HCT116 (cell line): Measurements from ENCODE around the gene KNDC1. TPM values are rescaled to one million over a fixed set of nuclear protein-coding genes. Genes with fewer than 3 reads are reported as not detected.

Experiments
- ATAC-seq: fragments of 200-7000 bp; cut with Tn5 transposase; 2 replicates; pipeline ENCODE4 v1.9.1; 2020; ENCODE audit warnings: mild to moderate bottlenecking, moderate library complexity
- BruUV-seq: library from RNA; stranded (reverse); fragments of 400-500 nt; replicated peaks from 2 replicates; lab custom pipeline; 2021; lab: Mats Ljungman, UMichigan
- CTCF ChIA-PET: fragments of 300-600 bp; sonication (Branson Sonifier 250); formaldehyde crosslinking; loops from one replicate; lab custom pipeline; 2021; ENCODE audit warnings: antibody characterized with exemption; lab: Charles Lee
- POLR2A ChIA-PET: fragments of 300-600, 350-600 bp; sonication (Branson Sonifier 250); formaldehyde crosslinking; loops from one replicate; lab custom pipeline; 2021; ENCODE audit warnings: antibody characterized with exemption; lab: Charles Lee
- RAD21 ChIA-PET, 2 experiments: fragments of 300-600 bp; sonication (Branson Sonifier 250); formaldehyde crosslinking; loops; one replicate each; lab custom pipeline; 2023; ENCODE audit warnings: low total read pairs in 2 of 2; ENCODE audit not compliant: uncharacterized antibody in 2 of 2, unreplicated experiment in 2 of 2, low non-redundant PET in 1 of 2; lab: Charles Lee
- DNase-seq: peaks from one replicate; pipeline ENCODE4 v3.0.0-alpha.2; 2010; ENCODE audit warnings: low read depth, low spot score
- H2AFZ ChIP-seq: fragments of 200-600 bp; shearing (Covaris generic), sonication (generic); 2 replicates; pipeline ENCODE4 v1.6.1; 2017; ENCODE audit warnings: low read depth, mixed run types, mixed read lengths, antibody characterized with exemption, low read length; ENCODE audit not compliant: poor library complexity, severe bottlenecking
- H3K27ac ChIP-seq: 2 replicates; pipeline ENCODE4 v1.5.1; 2012; ENCODE audit warnings: low read depth, low read length
- H3K27me3 ChIP-seq: fragments of 200-600 bp; sonication (generic); 2 replicates; pipeline ENCODE4 v1.6.1; 2016; ENCODE audit warnings: mixed run types, low read length, mixed read lengths; ENCODE audit not compliant: insufficient read depth
- H3K36me3 ChIP-seq, 2 experiments: fragments of 200-500 bp in 1 of 2; fragments of 200-600 bp in 1 of 2; sonication (Bioruptor generic) in 1 of 2; sonication (generic) in 1 of 2; 2 replicates each; pipeline versions ENCODE4 v1.5.1 to v1.6.1; 2014 to 2016; ENCODE audit warnings: low read length in 2 of 2, inconsistent platforms in 1 of 2, mixed read lengths in 1 of 2, mixed run types in 1 of 2; ENCODE audit not compliant: insufficient read depth in 2 of 2, control insufficient read depth in 1 of 2
- H3K4me1 ChIP-seq, 2 experiments: fragments of 200-600 bp in 1 of 2; sonication (generic) in 1 of 2; 2 replicates each; pipeline versions ENCODE4 v1.5.1 to v1.6.1; 2012 to 2017; ENCODE audit warnings: low read length in 2 of 2, inconsistent platforms in 1 of 2, mild to moderate bottlenecking in 1 of 2, mixed read lengths in 1 of 2, mixed run types in 1 of 2, moderate library complexity in 1 of 2; ENCODE audit not compliant: insufficient read depth in 2 of 2, control insufficient read depth in 1 of 2
- H3K4me2 ChIP-seq: fragments of 200-600 bp; sonication (generic); 2 replicates; pipeline ENCODE4 v1.6.1; 2017; ENCODE audit warnings: mixed run types, low read length, mixed read lengths
- H3K4me3 ChIP-seq, 2 experiments: fragments of 200-600 bp in 1 of 2; sonication (generic) in 1 of 2; replicated peaks in 1 of 2; 2 replicates each; pipeline ENCODE4 v1.5.1; 2011 to 2016; ENCODE audit warnings: low read length in 2 of 2, control low read depth in 1 of 2, low read depth in 1 of 2, mild to moderate bottlenecking in 1 of 2, mixed read lengths in 1 of 2, mixed run types in 1 of 2
- H3K79me2 ChIP-seq: fragments of 200-600 bp; sonication (generic); 2 replicates; pipeline ENCODE4 v1.6.1; 2017; ENCODE audit warnings: mild to moderate bottlenecking, mixed run types, low read length, moderate library complexity, mixed read lengths; ENCODE audit not compliant: insufficient read depth
- H3K9ac ChIP-seq: fragments of 200-600 bp; sonication (generic); 2 replicates; pipeline ENCODE4 v1.6.1; 2016; ENCODE audit warnings: low read length, mixed read lengths
- H3K9me2 ChIP-seq: fragments of 200-600 bp; sonication (generic), shearing (Covaris generic); 2 replicates; pipeline ENCODE4 v1.6.1; 2017; ENCODE audit warnings: mixed run types, mild to moderate bottlenecking, moderate library complexity; ENCODE audit not compliant: insufficient read depth
- H3K9me3 ChIP-seq, 2 experiments: fragments of 200-500 bp in 1 of 2; fragments of 200-600 bp in 1 of 2; sonication (Bioruptor generic) in 1 of 2; sonication (generic) in 1 of 2; 2 replicates each; pipeline ENCODE4 v1.6.1; 2014 to 2017; ENCODE audit warnings: low read length in 2 of 2, mixed read lengths in 2 of 2, inconsistent platforms in 1 of 2, low read depth in 1 of 2, mild to moderate bottlenecking in 1 of 2, mixed run types in 1 of 2, moderate library complexity in 1 of 2; ENCODE audit not compliant: control insufficient read depth in 1 of 2, insufficient read depth in 1 of 2
- H4K20me1 ChIP-seq: fragments of 200-600 bp; sonication (generic), shearing (Covaris generic); 2 replicates; pipeline ENCODE4 v1.6.1; 2017; ENCODE audit warnings: mixed run types, mild to moderate bottlenecking, moderate library complexity; ENCODE audit not compliant: insufficient read depth
- CEBPB ChIP-seq: IDR thresholded peaks from 2 replicates; pipeline ENCODE4 v1.6.1; 2012; ENCODE audit warnings: low read depth
- EGR1 ChIP-seq: IDR thresholded peaks from 2 replicates; pipeline ENCODE4 v1.6.1; 2012; ENCODE audit warnings: low read depth
- ELF1 ChIP-seq: IDR thresholded peaks from 2 replicates; pipeline ENCODE4 v1.6.1; 2012; ENCODE audit warnings: low read depth, borderline replicate concordance
- EZH2 ChIP-seq: fragments of 200-600 bp; sonication (generic); IDR thresholded peaks from 2 replicates; pipeline ENCODE4 v1.6.1; 2017; ENCODE audit warnings: antibody characterized with exemption, mixed run types
- EZH2phosphoT487 ChIP-seq: fragments of 200-600 bp; IDR thresholded peaks from 2 replicates; pipeline ENCODE4 v1.6.1; 2018; ENCODE audit warnings: antibody characterized with exemption, borderline replicate concordance
- JUND ChIP-seq: IDR thresholded peaks from 2 replicates; pipeline ENCODE4 v1.6.1; 2012
- SIN3A ChIP-seq: IDR thresholded peaks from 2 replicates; pipeline ENCODE4 v1.6.1; 2012; ENCODE audit warnings: low read depth
- TCF7L2 ChIP-seq: IDR thresholded peaks from 2 replicates; pipeline ENCODE4 v1.7.0; 2011; ENCODE audit warnings: borderline replicate concordance, inconsistent platforms; ENCODE audit not compliant: insufficient read depth, insufficient read length; ENCODE audit errors: extremely low read depth
- ZFX ChIP-seq: fragments of 450-650 bp; IDR thresholded peaks from 2 replicates; pipeline ENCODE4 v1.6.1; 2017
- ZNF274 ChIP-seq: fragments of 200-500 bp; sonication (Bioruptor generic); IDR thresholded peaks from 2 replicates; pipeline ENCODE4 v1.6.1; 2014; ENCODE audit warnings: mild to moderate bottlenecking, low read depth, low read length, inconsistent platforms
- intact Hi-C: fragments of 100-400 bp; cut with micrococcal nuclease; formaldehyde crosslinking; loops from 2 replicates; pipeline ENCODE4 v1.10.0; 2022
- total RNA-seq: library from RNA; stranded (reverse); gene quantifications from one replicate; pipeline ENCODE4 v1.2.1, GENCODE V29; 2021; ENCODE audit not compliant: unreplicated experiment
- TF ChIP-seq, protein P1 (sequence below), 3 experiments: fragments of 200-600 bp in 1 of 3; sonication (generic) in 1 of 3; IDR thresholded peaks in 2 of 3; conservative IDR thresholded peaks in 1 of 3; 2 replicates each; pipeline ENCODE4 v1.5.1; 2012 to 2017; ENCODE audit warnings: low read depth in 2 of 3, low read length in 2 of 3, antibody characterized with exemption in 1 of 3, borderline replicate concordance in 1 of 3, control low read depth in 1 of 3, mild to moderate bottlenecking in 1 of 3, mixed read lengths in 1 of 3, mixed run types in 1 of 3, moderate library complexity in 1 of 3; ENCODE audit not compliant: insufficient read depth in 1 of 3
- TF ChIP-seq, protein P2 (sequence below): IDR thresholded peaks from 2 replicates; pipeline ENCODE4 v1.6.1; 2012
- TF ChIP-seq, protein P3 (sequence below): IDR thresholded peaks from 2 replicates; pipeline ENCODE4 v1.6.1; 2012; ENCODE audit warnings: low read depth

KNDC1 gene
- total RNA-seq, 1 experiment from 2014 or later: 3.6 TPM

DNA sequence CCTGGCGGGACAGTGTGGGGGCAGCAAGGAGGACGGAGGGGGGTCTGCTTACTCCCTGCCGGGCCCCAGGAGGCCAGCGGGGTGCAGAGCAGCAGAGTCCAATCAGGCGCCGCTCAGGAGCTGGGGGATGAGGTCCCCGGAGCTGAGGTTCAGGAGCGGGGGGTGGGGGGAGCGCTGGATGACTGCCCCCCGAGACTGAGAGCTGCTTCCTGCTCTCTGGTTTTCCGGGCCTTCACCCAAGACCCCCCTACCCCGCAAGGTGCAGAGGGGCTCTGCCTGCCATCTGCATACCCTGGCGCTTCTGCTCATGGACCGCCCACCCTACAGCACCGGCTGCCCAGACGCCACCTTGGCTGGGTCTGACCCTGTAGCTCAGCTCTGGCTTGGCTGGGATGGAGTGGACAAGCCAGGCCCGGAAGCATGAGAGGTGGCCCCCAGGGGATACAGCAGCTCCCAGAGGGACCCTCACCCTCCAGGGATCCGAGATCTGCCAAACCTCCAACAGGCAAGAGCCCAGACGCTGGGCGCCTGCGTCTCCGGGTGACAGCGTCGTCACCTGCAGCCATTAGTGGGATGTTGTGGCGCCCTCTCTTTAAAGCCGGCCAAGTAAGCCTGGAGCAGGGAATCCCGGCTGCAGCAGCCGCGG, 930 bp downstream of the KNDC1 start:
- Histone ChIP-seq H4K20me1 (no peaks in the 10 kb centered on the region), H3K9me3 (no peaks in the 10 kb centered on the region), H3K4me1 (peaks cover 0 to 5% of the 10 kb centered on the region in 2 experiments; a peak in 1 of 4 replicates), H3K79me2 (no peaks in the 10 kb centered on the region), H3K9ac (peak overlapping the region; percentile 53)
- no peak for DNase-seq
- BruUV-seq: no TSS peak
- RAD21 ChIA-PET: no interaction called here
- TF ChIP-seq EZH2 (no peak), CEBPB (no peak), EGR1 (no peak), ZNF274 (no peak)
- TF ChIP-seq, all 23 proteins: peak for 0
- ChIA-PET CTCF (no interaction called here), POLR2A (no interaction called here)
- H3K36me3 ChIP-seq: no peaks in the 10 kb centered on the region
- H3K9me2 ChIP-seq: no peaks in the 10 kb centered on the region
- H3K4me2 ChIP-seq: peak overlapping the region; percentile 63
- intact Hi-C loops: no loop called here
- H3K27ac ChIP-seq: no peak overlapping the region
- ATAC-seq: no peak
- peak overlapping the region; percentile 46 to 57 for H3K4me3 ChIP-seq
- no peaks in the 10 kb centered on the region for H3K27me3 ChIP-seq
- no peak overlapping the region for H2AFZ ChIP-seq

DNA sequence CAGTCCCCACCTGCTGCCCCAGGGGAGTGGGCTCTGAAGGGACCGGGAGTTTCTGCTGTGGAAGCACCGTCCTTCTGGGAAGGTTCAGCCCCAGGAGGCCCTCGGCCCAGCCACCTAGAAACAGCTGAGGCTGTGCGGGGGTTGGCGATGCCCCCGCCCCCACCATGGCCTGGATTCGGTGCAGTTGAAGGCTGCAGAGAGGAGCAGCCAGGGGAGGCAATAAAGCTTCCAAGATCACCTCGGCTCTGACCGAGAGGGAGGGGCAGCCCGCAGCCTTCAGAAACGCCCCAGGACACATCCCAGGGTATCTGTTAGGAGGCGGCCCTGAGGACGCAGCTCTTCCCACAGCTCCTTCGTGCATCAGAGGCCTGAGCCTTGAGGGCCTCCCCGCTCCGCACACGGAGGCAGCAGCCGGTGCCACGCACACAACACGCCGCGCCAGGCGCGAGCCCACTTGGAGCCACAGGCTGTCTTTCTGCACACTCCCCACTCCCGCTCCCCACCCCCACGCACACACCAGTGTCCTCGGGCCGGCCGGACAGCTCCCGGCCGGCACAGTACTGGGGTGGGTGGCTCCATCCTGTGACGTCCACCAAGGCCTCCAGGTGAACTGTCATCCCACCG, 1.6 kb downstream of the KNDC1 start:
- POLR2A ChIA-PET: no interaction called here
- H3K9me2 ChIP-seq: no peaks in the 10 kb centered on the region
- no peak overlapping the region for H3K27ac ChIP-seq
- no TSS peak for BruUV-seq
- intact Hi-C loops: no loop called here
- CTCF ChIA-PET: no interaction called here
- H3K27me3 ChIP-seq: no peaks in the 10 kb centered on the region
- no peaks in the 10 kb centered on the region for H3K79me2 ChIP-seq
- DNase-seq (no peak), ATAC-seq (no peak)
- no peak overlapping the region for H3K4me2 ChIP-seq
- H2AFZ ChIP-seq: no peak overlapping the region
- H3K36me3 ChIP-seq: no peaks in the 10 kb centered on the region
- H3K4me1 ChIP-seq: peaks cover 0 to 5% of the 10 kb centered on the region in 2 experiments; a peak in 1 of 4 replicates
- no peak overlapping the region for H3K9ac ChIP-seq
- H3K9me3 ChIP-seq: no peaks in the 10 kb centered on the region
- no peak overlapping the region for H3K4me3 ChIP-seq
- RAD21 ChIA-PET: no interaction called here
- H4K20me1 ChIP-seq: no peaks in the 10 kb centered on the region
- TF ChIP-seq ZNF274: no peak
- TF ChIP-seq, protein P1, sequence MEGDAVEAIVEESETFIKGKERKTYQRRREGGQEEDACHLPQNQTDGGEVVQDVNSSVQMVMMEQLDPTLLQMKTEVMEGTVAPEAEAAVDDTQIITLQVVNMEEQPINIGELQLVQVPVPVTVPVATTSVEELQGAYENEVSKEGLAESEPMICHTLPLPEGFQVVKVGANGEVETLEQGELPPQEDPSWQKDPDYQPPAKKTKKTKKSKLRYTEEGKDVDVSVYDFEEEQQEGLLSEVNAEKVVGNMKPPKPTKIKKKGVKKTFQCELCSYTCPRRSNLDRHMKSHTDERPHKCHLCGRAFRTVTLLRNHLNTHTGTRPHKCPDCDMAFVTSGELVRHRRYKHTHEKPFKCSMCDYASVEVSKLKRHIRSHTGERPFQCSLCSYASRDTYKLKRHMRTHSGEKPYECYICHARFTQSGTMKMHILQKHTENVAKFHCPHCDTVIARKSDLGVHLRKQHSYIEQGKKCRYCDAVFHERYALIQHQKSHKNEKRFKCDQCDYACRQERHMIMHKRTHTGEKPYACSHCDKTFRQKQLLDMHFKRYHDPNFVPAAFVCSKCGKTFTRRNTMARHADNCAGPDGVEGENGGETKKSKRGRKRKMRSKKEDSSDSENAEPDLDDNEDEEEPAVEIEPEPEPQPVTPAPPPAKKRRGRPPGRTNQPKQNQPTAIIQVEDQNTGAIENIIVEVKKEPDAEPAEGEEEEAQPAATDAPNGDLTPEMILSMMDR (IDR thresholded peaks at IDR 0.05 in 2 of 3, conservative IDR thresholded peaks at IDR 0.05 in 1 of 3; ENCODE audit: borderline replicate concordance in 1 of 3, insufficient read depth in 1 of 3, low read depth in 2 of 3, low read length in 2 of 3): no peak
- TF ChIP-seq, protein P2, sequence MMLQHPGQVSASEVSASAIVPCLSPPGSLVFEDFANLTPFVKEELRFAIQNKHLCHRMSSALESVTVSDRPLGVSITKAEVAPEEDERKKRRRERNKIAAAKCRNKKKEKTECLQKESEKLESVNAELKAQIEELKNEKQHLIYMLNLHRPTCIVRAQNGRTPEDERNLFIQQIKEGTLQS: no peak
- no peak for TF ChIP-seq JUND
- TF ChIP-seq SIN3A: no peak
- TF ChIP-seq ZFX: no peak
- no peak for TF ChIP-seq EZH2phosphoT487
- no peak for TF ChIP-seq ELF1
- TF ChIP-seq TCF7L2: no peak
- no peak for TF ChIP-seq CEBPB
- TF ChIP-seq, protein P3, sequence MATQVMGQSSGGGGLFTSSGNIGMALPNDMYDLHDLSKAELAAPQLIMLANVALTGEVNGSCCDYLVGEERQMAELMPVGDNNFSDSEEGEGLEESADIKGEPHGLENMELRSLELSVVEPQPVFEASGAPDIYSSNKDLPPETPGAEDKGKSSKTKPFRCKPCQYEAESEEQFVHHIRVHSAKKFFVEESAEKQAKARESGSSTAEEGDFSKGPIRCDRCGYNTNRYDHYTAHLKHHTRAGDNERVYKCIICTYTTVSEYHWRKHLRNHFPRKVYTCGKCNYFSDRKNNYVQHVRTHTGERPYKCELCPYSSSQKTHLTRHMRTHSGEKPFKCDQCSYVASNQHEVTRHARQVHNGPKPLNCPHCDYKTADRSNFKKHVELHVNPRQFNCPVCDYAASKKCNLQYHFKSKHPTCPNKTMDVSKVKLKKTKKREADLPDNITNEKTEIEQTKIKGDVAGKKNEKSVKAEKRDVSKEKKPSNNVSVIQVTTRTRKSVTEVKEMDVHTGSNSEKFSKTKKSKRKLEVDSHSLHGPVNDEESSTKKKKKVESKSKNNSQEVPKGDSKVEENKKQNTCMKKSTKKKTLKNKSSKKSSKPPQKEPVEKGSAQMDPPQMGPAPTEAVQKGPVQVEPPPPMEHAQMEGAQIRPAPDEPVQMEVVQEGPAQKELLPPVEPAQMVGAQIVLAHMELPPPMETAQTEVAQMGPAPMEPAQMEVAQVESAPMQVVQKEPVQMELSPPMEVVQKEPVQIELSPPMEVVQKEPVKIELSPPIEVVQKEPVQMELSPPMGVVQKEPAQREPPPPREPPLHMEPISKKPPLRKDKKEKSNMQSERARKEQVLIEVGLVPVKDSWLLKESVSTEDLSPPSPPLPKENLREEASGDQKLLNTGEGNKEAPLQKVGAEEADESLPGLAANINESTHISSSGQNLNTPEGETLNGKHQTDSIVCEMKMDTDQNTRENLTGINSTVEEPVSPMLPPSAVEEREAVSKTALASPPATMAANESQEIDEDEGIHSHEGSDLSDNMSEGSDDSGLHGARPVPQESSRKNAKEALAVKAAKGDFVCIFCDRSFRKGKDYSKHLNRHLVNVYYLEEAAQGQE: no peak
